ENCODE measurements around the gene RTBDN. TPM values are rescaled to one million over a fixed set of nuclear protein-coding genes. Genes with fewer than 3 reads are reported as not detected.

RTBDN gene
- total and polyA plus RNA-seq, 2 donors from 2014 or later: not detected

- Histone ChIP-seq H3K27me3 (ENCODE audit: control insufficient read depth, insufficient read depth, low read length) (no peaks in the 10 kb centered on the region), H3K4me1 (ENCODE audit: control insufficient read depth in 2 of 3, insufficient read depth in 2 of 3, low read depth in 1 of 3, low read length in 3 of 3) (peaks cover 0 to 18% (median 4%) of the 10 kb centered on the region in 3 donors), H3K9ac (ENCODE audit: low read length in 3 of 3) (no peak overlapping the region), H3K9me3 (ENCODE audit: control insufficient read depth in 2 of 3, insufficient read depth in 1 of 3, low read length in 3 of 3) (no peaks in the 10 kb centered on the region), H3K27ac (ENCODE audit: low read depth in 2 of 2, low read length in 2 of 2) (peak overlapping the region in 1 of 2 donors; percentile 43), H3K4me3 (ENCODE audit: low read length in 3 of 3) (peak overlapping the region in 2 of 3 donors; percentile 20 to 23), H3K36me3 (ENCODE audit: control insufficient read depth in 2 of 3, insufficient read depth in 3 of 3, low read length in 3 of 3) (peaks cover 0 to 10% (median 2%) of the 10 kb centered on the region in 3 donors)
- TF ChIP-seq CTCF (IDR thresholded peaks at IDR 0.05; ENCODE audit: borderline replicate concordance, extremely low read depth, insufficient read depth): peak; percentile 100
- FAIRE-seq (no peak), DNase-seq (peak; percentile 83 to 93 (median 88))
- intact Hi-C loops (cut with DNase I): loop anchor here (10.0 kb wide), 1 partner anchor 122 kb away; no protein-coding TSS in a partner anchor
Measured at GRCh38 chr19:12796146-12797071, 38.0 kb downstream of the RTBDN start.

GRCh38 chr19:12794971-12795381 is 39.4 kb downstream of the RTBDN start:
- DNase-seq (no peak), FAIRE-seq (no peak)
- Histone ChIP-seq H3K4me1 (ENCODE audit: control insufficient read depth in 2 of 3, insufficient read depth in 2 of 3, low read depth in 1 of 3, low read length in 3 of 3) (peaks cover 0 to 14% (median 4%) of the 10 kb centered on the region in 3 donors), H3K9me3 (ENCODE audit: control insufficient read depth in 2 of 3, insufficient read depth in 1 of 3, low read length in 3 of 3) (no peaks in the 10 kb centered on the region), H3K36me3 (ENCODE audit: control insufficient read depth in 2 of 3, insufficient read depth in 3 of 3, low read length in 3 of 3) (peaks cover 0 to 9% (median 2%) of the 10 kb centered on the region in 3 donors), H3K9ac (ENCODE audit: low read length in 3 of 3) (no peak overlapping the region), H3K27me3 (ENCODE audit: control insufficient read depth, insufficient read depth, low read length) (no peaks in the 10 kb centered on the region), H3K27ac (ENCODE audit: low read depth in 2 of 2, low read length in 2 of 2) (no peak overlapping the region), H3K4me3 (ENCODE audit: low read length in 3 of 3) (no peak overlapping the region)
- intact Hi-C loops (cut with DNase I): loop anchor here (10.0 kb wide), 1 partner anchor 120 kb away; no protein-coding TSS in a partner anchor
- TF ChIP-seq CTCF (IDR thresholded peaks at IDR 0.05; ENCODE audit: borderline replicate concordance, extremely low read depth, insufficient read depth): no peak

- TF ChIP-seq CTCF (IDR thresholded peaks at IDR 0.05; ENCODE audit: borderline replicate concordance, extremely low read depth, insufficient read depth): no peak
Measured at GRCh38 chr19:12794196-12794941, 40.0 kb downstream of the RTBDN start.

More at GRCh38 chr19:12794196-12794941, 40.0 kb downstream of the RTBDN start:
- DNase-seq: peak in 1 of 5 donors; percentile 25
- Histone ChIP-seq H3K9ac (ENCODE audit: low read length in 3 of 3) (peak overlapping the region in 1 of 3 donors; percentile 28), H3K9me3 (ENCODE audit: control insufficient read depth in 2 of 3, insufficient read depth in 1 of 3, low read length in 3 of 3) (no peaks in the 10 kb centered on the region), H3K36me3 (ENCODE audit: control insufficient read depth in 2 of 3, insufficient read depth in 3 of 3, low read length in 3 of 3) (peaks cover 0 to 5% (median 2%) of the 10 kb centered on the region in 3 donors), H3K4me3 (ENCODE audit: low read length in 3 of 3) (peak overlapping the region in 2 of 3 donors; percentile 56 to 97), H3K27me3 (ENCODE audit: control insufficient read depth, insufficient read depth, low read length) (no peaks in the 10 kb centered on the region), H3K27ac (ENCODE audit: low read depth in 2 of 2, low read length in 2 of 2) (peak overlapping the region; percentile 100), H3K4me1 (ENCODE audit: control insufficient read depth in 2 of 3, insufficient read depth in 2 of 3, low read depth in 1 of 3, low read length in 3 of 3) (peaks cover 0 to 14% (median 4%) of the 10 kb centered on the region in 3 donors)
- intact Hi-C loops (cut with DNase I): loop anchor here (10.0 kb wide), 1 partner anchor 120 kb away; no protein-coding TSS in a partner anchor
- FAIRE-seq: no peak

Data from kidney (tissue), 14 donors.